ENCODE results near the gene HHAT.

The HHAT gene

GRCh38 chr1:210328746-210329503 lies at the start of gene HHAT:
Gene HHAT (plus strand): TSS chr1:210328902. CDS start chr1:210348976, 20,074 bp downstream.
- peak; percentile 38 to 49 for DNase-seq (ENCODE audit: low read depth in 1 of 2, low spot score in 1 of 2)

DNA sequence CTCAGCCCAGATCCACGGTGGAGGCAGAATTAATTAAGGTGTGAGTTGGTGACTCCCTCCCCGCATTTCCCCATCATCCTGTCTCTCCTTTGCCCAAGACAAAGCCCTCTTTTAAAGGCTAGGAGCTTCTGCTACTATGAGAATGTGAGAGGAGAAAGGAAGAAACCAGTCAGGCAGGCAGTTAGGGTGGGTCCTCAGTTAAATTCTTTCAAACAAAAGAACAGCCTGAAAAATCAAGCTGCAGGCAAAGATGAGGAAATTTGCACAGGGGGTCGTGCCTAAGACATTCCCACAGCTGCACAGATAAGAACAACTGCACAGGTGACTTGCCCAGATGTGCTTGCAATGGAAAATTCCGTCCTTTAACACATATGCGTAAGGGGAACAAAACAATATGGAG lies 48.5 kb upstream of the HHAT start:
- no peak for DNase-seq (ENCODE audit: low read depth in 1 of 2, low spot score in 1 of 2)

DNA sequence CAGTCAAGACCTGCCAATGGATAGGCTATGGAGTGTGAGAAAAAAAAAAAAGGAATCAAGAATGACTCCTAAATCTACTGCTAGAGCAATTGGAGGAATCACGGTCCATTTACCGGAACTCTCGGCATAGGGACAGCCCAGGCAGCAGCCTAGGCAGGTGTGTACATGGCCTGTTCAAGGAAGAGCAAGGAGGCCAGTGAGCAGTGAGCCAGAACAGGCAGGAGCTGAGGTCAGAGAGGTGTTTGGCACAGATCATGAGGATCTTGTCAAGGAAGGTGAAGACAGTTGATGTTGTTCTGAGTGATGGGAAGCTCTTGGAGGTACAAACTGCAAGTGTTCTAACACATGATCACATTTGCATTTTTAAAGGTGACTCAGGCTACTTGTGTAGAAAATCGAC lies 40.6 kb upstream of the HHAT start:
- DNase-seq (ENCODE audit: low read depth in 1 of 2, low spot score in 1 of 2) = no peak

GRCh38 chr1:210289248-210289647 lies 39.5 kb upstream of the HHAT start:
- no peak for DNase-seq (ENCODE audit: low read depth in 1 of 2, low spot score in 1 of 2)

- DNase-seq (ENCODE audit: low read depth in 1 of 2, low spot score in 1 of 2) = no peak
Observed at GRCh38 chr1:210291081-210291764, 37.5 kb upstream of the HHAT start.

DNA sequence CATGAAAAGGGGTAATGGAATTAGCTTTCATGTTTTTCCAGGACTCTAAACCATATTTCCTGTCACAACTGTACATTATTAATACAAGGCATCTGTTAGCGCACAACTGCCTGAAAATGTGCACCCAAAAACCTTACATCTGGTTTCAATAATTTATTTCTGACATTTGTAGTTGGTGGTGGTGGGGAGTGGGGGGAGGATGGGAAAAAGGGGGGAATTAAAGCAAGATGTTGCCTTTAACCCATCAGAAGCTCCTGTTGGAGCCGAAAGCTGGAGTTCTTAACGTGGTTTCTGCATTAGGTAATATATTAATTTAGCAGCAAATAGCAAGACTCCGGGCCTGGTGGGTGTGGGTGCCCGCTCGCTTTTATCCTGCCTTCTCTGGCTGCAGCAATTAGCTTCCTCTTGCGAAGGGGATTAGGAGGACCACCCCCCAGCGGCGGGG lies 36.9 kb upstream of the HHAT start:
- no peak for DNase-seq (ENCODE audit: low read depth in 1 of 2, low spot score in 1 of 2)

GRCh38 chr1:210292231-210292871 lies 36.4 kb upstream of the HHAT start:
- peak in 1 of 2 donors; percentile 19 for DNase-seq (ENCODE audit: low read depth in 1 of 2, low spot score in 1 of 2)

- DNase-seq (ENCODE audit: low read depth in 1 of 2, low spot score in 1 of 2) = no peak
Observed at GRCh38 chr1:210293171-210293607, 35.5 kb upstream of the HHAT start.

DNA sequence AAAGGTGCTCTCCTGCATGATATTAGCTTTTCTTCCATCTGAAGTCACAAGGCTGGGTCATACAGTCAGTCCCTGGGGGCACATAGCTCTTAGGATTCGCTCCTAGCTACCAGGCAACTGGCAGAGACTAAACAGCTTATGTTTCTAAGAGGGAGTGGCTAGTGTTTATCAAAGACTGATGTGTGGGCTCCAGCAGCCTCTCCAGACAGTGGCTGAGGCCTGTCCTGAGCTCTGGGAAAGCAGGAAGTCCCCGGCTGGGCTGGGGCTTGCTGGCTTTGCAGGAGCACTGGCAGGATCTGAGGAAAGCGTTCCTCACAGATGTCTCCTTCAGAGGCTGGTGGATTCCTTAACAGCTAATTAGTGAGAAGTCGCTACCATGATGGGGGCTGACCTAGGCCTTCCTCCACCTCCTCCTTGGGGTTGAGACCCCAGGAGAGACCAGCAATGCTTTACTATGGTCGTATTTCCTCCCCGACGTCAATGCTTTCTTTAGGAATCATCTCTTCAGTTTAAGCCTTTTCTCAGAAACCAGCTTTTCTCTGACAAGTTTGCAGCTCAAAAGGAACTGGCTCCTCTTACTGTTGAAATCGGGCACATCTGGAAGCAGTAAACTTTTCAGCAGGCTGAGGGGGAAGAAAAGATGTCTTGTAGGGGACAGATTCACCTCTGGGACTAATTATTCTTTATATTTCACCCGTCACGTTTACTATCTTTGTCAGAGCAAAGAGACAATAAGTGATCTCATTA lies 33.5 kb upstream of the HHAT start:
- DNase-seq (ENCODE audit: low read depth in 1 of 2, low spot score in 1 of 2) = no peak

GRCh38 chr1:210296682-210297081 lies 32.0 kb upstream of the HHAT start:
- DNase-seq (ENCODE audit: low read depth in 1 of 2, low spot score in 1 of 2) = no peak

- DNase-seq (ENCODE audit: low read depth in 1 of 2, low spot score in 1 of 2) = no peak
Observed at GRCh38 chr1:210298296-210298695, 30.4 kb upstream of the HHAT start.

DNA sequence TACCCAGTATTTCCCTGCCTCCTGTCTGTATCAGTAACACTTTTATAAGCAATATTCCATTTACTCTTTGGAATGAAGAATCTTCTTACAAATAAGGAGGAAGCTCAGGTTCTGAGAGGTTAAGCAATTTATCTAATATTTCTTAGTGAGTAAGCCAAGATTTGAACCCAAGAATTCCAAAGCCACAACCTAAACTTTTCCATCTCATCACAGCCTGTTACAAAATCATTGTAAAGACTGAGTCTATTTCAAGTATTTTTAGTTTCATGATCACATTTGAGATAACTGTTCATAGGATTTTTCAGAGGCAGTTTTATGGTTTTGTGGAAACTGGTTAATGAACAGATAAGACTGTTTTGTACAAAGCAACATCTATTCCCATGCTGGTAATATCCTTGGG lies 29.8 kb upstream of the HHAT start:
- no peak for DNase-seq (ENCODE audit: low read depth in 1 of 2, low spot score in 1 of 2)

DNA sequence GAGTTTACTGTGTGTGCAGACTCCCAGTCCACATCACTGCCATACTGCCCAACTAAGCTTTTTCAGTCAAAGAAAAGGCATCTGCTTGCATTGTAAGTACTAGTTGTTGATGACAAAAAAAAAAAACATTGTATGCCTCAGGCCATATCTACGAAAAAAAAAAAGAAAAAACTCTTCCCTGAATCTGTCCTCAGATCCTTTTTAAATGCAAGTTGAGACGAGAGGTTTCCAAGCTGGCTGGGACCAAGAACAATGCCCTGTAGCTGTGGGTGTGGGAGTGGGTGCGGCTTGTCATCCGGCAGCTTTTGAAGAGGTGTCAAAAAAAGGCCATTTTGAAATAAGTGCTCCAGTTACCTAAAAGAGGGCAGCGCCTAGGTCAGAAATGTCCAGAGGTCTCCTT lies 29.2 kb upstream of the HHAT start:
- no peak for DNase-seq (ENCODE audit: low read depth in 1 of 2, low spot score in 1 of 2)

GRCh38 chr1:210300923-210301614 lies 27.6 kb upstream of the HHAT start:
- no peak for DNase-seq (ENCODE audit: low read depth in 1 of 2, low spot score in 1 of 2)

DNA sequence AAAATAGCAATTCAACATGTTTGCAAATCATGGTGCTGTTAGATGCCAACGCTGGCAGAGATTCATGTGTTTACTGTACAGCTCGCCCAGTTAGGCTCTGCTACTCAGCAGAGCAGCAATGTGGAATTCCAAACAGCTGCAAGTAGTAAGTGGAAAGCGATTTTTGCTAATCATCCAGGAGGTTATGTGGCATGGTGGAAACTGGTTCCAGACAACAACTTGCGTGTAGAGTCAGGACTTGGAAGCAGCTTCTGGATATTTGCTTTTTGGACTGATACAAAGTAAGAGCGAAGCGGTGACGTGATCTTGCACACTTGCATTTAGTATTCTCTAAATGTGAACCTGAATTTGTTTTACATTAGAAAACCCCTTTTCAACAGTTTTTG lies 27.1 kb upstream of the HHAT start:
- no peak for DNase-seq (ENCODE audit: low read depth in 1 of 2, low spot score in 1 of 2)

DNA sequence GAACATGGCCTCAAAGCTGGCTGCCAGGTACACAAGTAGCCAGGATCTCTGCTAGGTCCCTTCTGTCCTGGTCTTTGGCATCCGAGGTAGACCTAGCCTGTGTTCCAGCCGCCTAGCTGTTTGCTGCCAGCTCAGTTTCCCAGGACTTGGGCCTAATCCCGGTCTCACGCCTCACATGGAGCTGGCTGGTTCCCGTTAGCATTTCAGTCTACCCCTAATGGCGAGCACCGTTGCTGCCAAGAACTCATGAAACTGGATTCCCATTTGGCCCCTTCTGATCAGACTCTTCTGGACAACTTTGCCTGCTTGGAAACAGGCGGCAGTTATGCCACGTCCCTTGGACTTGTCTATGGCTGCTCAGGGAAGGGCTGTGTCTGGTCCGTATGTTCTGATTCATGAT lies 26.2 kb upstream of the HHAT start:
- DNase-seq (ENCODE audit: low read depth in 1 of 2, low spot score in 1 of 2) = no peak

GRCh38 chr1:210303391-210303790 lies 25.3 kb upstream of the HHAT start:
- no peak for DNase-seq (ENCODE audit: low read depth in 1 of 2, low spot score in 1 of 2)

DNA sequence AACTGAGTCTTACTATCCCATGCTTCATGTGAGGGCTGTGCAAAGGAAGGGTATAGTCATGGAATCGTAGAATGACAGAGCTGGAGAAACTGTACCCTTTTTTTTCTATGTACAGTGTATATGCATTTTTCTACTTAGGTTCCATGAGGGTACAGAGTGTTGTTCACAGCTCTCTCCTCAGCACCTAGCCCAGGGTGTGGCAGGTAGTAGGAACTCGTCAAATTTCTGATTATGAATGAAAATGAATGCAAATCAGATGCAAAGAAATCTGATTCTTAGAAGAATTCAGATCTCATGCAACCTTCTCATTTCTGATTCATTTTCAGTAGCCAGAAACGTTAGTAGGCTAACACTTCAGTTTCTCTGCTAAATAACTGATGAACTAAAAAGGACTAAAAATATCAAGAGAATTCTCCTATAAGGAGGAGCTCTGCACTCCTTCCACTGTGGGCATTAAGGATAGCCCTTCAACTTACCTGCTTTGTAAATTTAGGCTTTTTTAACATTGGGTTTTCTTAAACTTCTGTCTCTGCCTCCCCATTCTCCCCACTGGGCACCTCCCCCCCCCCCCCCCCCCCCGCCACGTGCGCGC lies 18.0 kb upstream of the HHAT start:
- DNase-seq (ENCODE audit: low read depth in 1 of 2, low spot score in 1 of 2) = no peak

- DNase-seq (ENCODE audit: low read depth in 1 of 2, low spot score in 1 of 2) = no peak
Observed at GRCh38 chr1:210311726-210312493, 16.8 kb upstream of the HHAT start.
